ENCODE results near the gene ZSCAN31.
"Not testable (repeated sequence)": the region's sequence is repeated elsewhere in the genome, so short reads cannot be mapped to it uniquely, and the experiment has no call there.

The ZSCAN31 gene

GRCh38 chr6:28335564-28336283, at the start of gene ZSCAN31:
Gene ZSCAN31, minus strand, starts transcription at chr6:28336148. Its CDS starts 6,465 bp downstream, at chr6:28329683.
- peak; percentile 89 for DNase-seq

- DNase-seq, result no peak
Measured at GRCh38 chr6:28384143-28384533, 48.2 kb upstream of the ZSCAN31 start.

GRCh38 chr6:28383235-28384142, 47.5 kb upstream of the ZSCAN31 start:
- DNase-seq, result peak; percentile 37

GRCh38 chr6:28380381-28380780, 44.4 kb upstream of the ZSCAN31 start:
- no peak for DNase-seq

- DNase-seq, result no peak
Measured at GRCh38 chr6:28378644-28379043, 42.7 kb upstream of the ZSCAN31 start.

- no peak for DNase-seq
Measured at GRCh38 chr6:28377879-28378278, 41.9 kb upstream of the ZSCAN31 start.

- DNase-seq, result no peak
Measured at GRCh38 chr6:28373925-28374324, 38.0 kb upstream of the ZSCAN31 start.

- DNase-seq, result no peak
Measured at GRCh38 chr6:28371706-28372451, 35.9 kb upstream of the ZSCAN31 start.

- DNase-seq, result no peak
Measured at GRCh38 chr6:28371280-28371679, 35.3 kb upstream of the ZSCAN31 start.

- DNase-seq, result no peak
Measured at GRCh38 chr6:28370440-28370839, 34.5 kb upstream of the ZSCAN31 start.

- no peak for DNase-seq
Measured at GRCh38 chr6:28369463-28369862, 33.5 kb upstream of the ZSCAN31 start.

GRCh38 chr6:28368522-28368921, 32.6 kb upstream of the ZSCAN31 start:
- no peak for DNase-seq

GRCh38 chr6:28365590-28365989, 29.6 kb upstream of the ZSCAN31 start:
- DNase-seq, result not testable (repeated sequence)

GRCh38 chr6:28360961-28361360, 25.0 kb upstream of the ZSCAN31 start:
- DNase-seq, result no peak

GRCh38 chr6:28359562-28359961, 23.6 kb upstream of the ZSCAN31 start:
- not testable (repeated sequence) for DNase-seq

- no peak for DNase-seq
Measured at GRCh38 chr6:28357036-28357435, 21.1 kb upstream of the ZSCAN31 start.

- DNase-seq, result no peak
Measured at GRCh38 chr6:28356666-28357020, 20.7 kb upstream of the ZSCAN31 start.

GRCh38 chr6:28355743-28356665, 20.1 kb upstream of the ZSCAN31 start:
- DNase-seq, result peak; percentile 86

GRCh38 chr6:28354688-28355554, 19.0 kb upstream of the ZSCAN31 start:
- DNase-seq, result no peak

- no peak for DNase-seq
Measured at GRCh38 chr6:28353981-28354676, 18.2 kb upstream of the ZSCAN31 start.

- no peak for DNase-seq
Measured at GRCh38 chr6:28353356-28353755, 17.4 kb upstream of the ZSCAN31 start.
